D721Med (cell line): Measurements from ENCODE around the gene PSME2.

ENCODE experiments used
- DNase-seq: peaks from one replicate; pipeline ENCODE4 v3.0.0; 2011; ENCODE audit warnings: low spot score; ENCODE audit not compliant: insufficient read length
- FAIRE-seq: peaks from 2 replicates; lab custom pipeline; 2011; peaks lifted over from hg19 to GRCh38; lab: Jason Lieb, UNC
- TF ChIP-seq, protein P1 (sequence below): IDR thresholded peaks from 2 replicates; pipeline ENCODE4 v1.5.1; 2012; ENCODE audit warnings: mild to moderate bottlenecking, control low read depth; ENCODE audit not compliant: insufficient read depth; ENCODE audit errors: missing control alignments

The PSME2 gene

DNA sequence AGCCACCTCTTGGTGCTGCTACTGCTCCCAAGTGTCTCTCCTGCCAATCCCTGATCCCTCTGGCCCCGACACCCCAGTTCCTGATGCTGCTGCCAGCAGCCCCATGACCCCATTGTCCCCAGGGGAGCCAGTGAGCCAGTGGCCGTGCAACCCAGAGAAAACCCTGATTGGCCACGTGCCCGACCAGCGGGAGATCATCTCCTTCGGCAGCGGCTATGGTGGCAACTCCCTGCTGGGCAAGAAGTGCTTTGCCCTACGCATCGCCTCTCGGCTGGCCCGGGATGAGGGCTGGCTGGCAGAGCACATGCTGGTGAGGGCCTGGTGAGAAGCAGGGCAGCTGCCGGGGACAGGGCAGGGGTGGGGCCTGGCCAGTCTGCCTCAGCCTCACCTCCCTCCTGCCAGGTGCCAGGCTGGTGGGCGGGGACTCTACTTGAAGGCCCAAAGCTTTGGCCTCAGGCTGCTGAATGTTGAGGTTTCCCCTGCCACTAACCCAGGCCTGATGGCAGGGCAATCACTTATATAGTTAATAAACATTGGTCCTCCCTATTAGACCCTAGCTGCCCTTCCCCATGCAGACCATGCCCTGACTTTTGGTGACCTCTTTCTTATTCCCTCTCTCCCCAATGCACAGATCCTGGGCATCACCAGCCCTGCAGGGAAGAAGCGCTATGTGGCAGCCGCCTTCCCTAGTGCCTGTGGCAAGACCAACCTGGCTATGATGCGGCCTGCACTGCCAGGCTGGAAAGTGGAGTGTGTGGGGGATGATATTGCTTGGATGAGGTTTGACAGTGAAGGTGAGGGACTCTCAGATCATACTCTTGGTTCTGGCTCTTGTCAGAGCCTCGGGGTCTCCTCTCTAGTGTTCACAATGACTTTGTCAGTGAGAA lies 47.2 kb downstream of the PSME2 start:
- no peak for FAIRE-seq
- TF ChIP-seq, protein P1, sequence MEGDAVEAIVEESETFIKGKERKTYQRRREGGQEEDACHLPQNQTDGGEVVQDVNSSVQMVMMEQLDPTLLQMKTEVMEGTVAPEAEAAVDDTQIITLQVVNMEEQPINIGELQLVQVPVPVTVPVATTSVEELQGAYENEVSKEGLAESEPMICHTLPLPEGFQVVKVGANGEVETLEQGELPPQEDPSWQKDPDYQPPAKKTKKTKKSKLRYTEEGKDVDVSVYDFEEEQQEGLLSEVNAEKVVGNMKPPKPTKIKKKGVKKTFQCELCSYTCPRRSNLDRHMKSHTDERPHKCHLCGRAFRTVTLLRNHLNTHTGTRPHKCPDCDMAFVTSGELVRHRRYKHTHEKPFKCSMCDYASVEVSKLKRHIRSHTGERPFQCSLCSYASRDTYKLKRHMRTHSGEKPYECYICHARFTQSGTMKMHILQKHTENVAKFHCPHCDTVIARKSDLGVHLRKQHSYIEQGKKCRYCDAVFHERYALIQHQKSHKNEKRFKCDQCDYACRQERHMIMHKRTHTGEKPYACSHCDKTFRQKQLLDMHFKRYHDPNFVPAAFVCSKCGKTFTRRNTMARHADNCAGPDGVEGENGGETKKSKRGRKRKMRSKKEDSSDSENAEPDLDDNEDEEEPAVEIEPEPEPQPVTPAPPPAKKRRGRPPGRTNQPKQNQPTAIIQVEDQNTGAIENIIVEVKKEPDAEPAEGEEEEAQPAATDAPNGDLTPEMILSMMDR, result no peak
- DNase-seq, result no peak

DNA sequence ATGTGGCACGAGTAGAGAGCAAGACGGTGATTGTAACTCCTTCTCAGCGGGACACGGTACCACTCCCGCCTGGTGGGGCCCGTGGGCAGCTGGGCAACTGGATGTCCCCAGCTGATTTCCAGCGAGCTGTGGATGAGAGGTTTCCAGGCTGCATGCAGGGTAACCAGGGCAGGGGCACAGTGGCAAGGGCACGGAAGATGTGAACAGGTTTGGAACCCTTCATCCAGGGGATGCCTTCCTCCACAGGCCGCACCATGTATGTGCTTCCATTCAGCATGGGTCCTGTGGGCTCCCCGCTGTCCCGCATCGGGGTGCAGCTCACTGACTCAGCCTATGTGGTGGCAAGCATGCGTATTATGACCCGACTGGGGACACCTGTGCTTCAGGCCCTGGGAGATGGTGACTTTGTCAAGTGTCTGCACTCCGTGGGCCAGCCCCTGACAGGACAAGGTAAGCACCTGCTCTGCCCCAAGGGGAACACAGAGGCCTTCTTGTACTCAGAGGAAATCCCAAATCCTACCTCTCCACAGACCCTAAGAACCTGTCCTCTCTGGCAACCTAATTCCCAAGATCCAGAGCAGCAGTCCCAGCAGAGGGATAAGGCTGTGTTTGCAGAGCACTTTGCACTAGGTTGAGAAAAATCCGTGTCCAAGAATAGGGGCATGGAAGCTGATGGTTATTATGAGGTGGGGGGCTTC lies 48.0 kb downstream of the PSME2 start:
- DNase-seq, result no peak
- TF ChIP-seq, protein P1, result no peak
- no peak for FAIRE-seq

DNA sequence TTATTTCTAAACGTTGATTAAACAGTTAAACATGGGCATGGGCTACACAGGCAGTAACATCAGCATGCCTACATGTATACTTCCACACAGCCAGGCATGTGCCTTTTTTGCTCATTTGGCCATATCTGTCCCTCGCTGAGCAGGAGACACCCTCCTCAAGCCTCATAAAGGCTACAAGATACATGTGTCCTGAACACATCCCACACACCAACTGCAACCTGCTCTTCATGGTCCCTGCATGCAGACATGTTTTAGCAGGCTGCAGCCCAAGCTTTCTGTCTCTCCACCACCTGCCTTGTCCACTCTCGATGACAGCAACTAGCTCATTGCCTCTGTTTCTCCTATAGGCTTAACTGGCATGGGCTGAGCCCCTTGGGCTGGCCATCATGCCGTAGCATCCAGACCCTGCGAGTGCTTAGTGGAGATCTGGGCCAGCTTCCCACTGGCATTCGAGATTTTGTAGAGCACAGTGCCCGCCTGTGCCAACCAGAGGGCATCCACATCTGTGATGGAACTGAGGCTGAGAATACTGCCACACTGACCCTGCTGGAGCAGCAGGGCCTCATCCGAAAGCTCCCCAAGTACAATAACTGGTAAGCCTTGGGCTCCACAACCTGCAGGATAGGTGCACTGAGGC lies 49.7 kb downstream of the PSME2 start:
- TF ChIP-seq, protein P1, result no peak

DNA sequence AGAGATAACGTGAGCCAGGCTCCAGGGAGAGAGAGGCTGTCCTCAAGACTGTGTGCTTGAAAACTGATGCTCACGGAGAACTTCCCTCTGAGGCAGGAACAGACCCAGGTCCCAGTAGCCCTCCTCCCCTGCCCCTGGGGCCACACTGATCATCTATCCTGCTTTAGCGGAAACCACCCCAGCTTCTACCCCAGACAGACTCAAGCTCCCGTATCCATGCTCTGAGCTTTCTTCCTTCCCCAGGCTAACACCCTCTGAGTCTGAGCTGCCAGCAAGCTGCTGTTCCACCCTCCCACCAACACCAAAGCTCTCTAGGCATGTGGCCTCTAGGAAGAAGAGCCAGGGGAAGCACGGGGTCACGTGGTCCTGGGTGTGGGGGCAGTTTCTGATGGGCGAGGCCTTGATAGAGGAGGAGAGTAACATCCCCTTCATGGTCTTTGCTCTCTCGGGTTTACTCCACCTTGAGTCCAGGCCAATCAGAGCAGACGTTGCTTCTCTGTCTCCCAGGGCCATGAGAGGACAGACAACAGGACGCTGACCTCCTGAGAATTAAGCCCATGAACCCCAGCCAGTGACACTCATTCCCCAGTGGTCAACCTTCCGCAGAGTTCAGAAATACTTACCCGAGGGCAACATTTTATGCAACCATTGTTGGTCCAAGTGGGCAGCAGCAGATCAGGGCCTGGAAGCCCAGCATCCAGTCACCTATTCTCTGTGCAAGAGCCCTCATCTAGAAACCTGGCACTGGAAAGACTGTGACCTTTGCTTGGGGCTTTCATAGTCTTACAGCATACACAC lies 50.9 kb downstream of the PSME2 start:
- TF ChIP-seq, protein P1, result no peak
- DNase-seq, result no peak
- no peak for FAIRE-seq

More for the DNA sequence above, 49.7 kb downstream of the PSME2 start:
- no peak for FAIRE-seq
- DNase-seq, result no peak

DNA sequence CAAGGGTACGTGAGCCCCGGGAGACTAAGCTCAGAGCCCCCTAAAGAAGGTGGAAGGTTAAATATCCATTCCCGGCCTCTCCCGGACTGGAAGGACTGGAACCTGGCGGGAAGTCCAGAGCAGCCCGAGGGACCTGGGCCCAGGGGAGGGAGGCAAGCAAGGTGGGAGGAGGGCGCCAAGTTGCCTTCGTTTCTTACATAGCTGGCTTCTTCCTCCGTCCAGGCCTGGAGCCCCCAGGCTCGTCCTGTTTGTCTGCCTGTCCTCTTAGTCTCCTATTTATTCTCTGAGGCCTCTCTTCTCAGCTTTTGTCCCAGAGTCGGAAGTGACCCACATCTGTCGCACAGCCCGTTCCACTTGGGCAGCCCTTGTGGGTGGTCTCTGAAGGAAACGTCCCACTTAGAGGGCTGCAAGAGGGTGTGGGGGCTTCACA lies 51.6 kb downstream of the PSME2 start:
- TF ChIP-seq, protein P1, result no peak
- DNase-seq (no peak), FAIRE-seq (no peak)
